GM23248 (cell line): ENCODE measurements around the gene NAPEPLD.

ENCODE experiments used
- EZH2 ChIP-seq: fragments of 200-600 bp; sonication (generic); IDR thresholded peaks from 2 replicates; pipeline ENCODE4 v1.6.1; 2018; ENCODE audit warnings: antibody characterized with exemption, mild to moderate bottlenecking; ENCODE audit not compliant: insufficient read depth, poor library complexity, severe bottlenecking
- EZH2phosphoT487 ChIP-seq: fragments of 200-600 bp; sonication (generic); IDR thresholded peaks from 2 replicates; pipeline ENCODE4 v1.6.1; 2018; ENCODE audit warnings: antibody characterized with exemption, moderate library complexity, mild to moderate bottlenecking, low read depth; ENCODE audit not compliant: insufficient read depth

- no peak for TF ChIP-seq EZH2phosphoT487
- TF ChIP-seq EZH2, result no peak
These were observed 72.1 kb downstream of the NAPEPLD start for GRCh38 chr7:103076764-103077163.
